ENCODE results near the gene FCRL1. TPM values are rescaled to one million over a fixed set of nuclear protein-coding genes. Genes with fewer than 3 reads are reported as not detected.

FCRL1 gene
- total RNA-seq, 1 experiment from 2014 or later: not detected

DNA sequence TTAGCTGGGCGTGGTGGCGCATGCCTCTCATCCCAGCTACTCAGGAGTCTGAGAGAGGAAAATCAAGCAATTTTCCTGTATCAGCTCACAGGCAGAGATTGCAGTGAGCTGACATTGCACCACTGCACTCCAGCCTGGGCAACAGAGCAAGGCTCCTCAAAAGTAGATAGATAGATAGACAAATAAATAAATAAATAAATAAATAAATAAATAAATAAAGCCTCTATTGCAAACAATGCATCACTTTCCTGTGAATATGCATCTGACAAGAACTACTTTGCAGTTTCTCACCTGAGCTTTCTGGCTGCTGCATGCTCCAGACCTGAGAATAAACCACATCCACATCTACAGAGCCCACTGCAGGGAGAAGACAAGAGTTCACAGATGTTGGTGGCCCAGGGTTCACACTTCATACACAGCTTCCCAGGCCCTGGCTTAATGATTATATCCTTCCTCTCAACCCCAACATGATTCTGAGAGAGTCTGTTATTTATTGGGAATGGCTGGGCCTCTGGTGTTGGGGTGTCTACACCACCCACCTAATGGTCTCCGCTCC is 71.6 kb downstream of the FCRL1 start:
- no peaks in the 10 kb centered on the region for H4K20me1 ChIP-seq (ENCODE audit: control insufficient read depth, insufficient read depth, insufficient read length)
- H2BK120ac ChIP-seq (ENCODE audit: low read depth, low read length, poor library complexity, severe bottlenecking): no peak overlapping the region
- Mint-ChIP-seq H3K36me3 (ENCODE audit: insufficient read depth in 1 of 3, low read depth in 3 of 3) (no peaks in the 10 kb centered on the region), H3K27ac (no peak overlapping the region), H3K4me3 (no peak overlapping the region), H3K9me3 (no peaks in the 10 kb centered on the region), H3K27me3 (ENCODE audit: low read depth) (no peaks in the 10 kb centered on the region; the same call in 1 of the 2 replicates), H3K4me1 (peaks cover 4 to 20% of the 10 kb centered on the region in 2 experiments; a peak in 3 of 4 replicates)
- no peak overlapping the region for H3K23ac ChIP-seq (ENCODE audit: insufficient read length, low read depth, low read length)
- H2AFZ ChIP-seq (ENCODE audit: low read length): no peak overlapping the region
- WGBS (ENCODE audit: extremely low coverage, insufficient read length, low lambda C conversion rate): no CpG with 5 or more reads among the region's 3 CpGs
- H3K79me2 ChIP-seq (ENCODE audit: insufficient read depth, low read length): no peaks in the 10 kb centered on the region
- H2AK5ac ChIP-seq (ENCODE audit: insufficient read length, low read length): no peak overlapping the region
- H3K56ac ChIP-seq (ENCODE audit: insufficient read length, low read depth, low read length): no peak overlapping the region
- no peak overlapping the region for H2BK12ac ChIP-seq (ENCODE audit: insufficient read length, low read depth, low read length)
- H3K23me2 ChIP-seq (ENCODE audit: insufficient read length, low read depth, low read length, poor library complexity, severe bottlenecking): no peaks in the 10 kb centered on the region
- no peak overlapping the region for H3K18ac ChIP-seq (ENCODE audit: insufficient read length, low read depth, low read length)
- TF ChIP-seq CTCF (conservative IDR thresholded peaks at IDR 0.05): no peak
- no peak overlapping the region for H4K8ac ChIP-seq (replicated peaks; ENCODE audit: insufficient read length, low read depth, low read length)
- H3K4me2 ChIP-seq (ENCODE audit: insufficient read depth, insufficient read length, low read length): no peak overlapping the region
- peaks cover 4% of the 10 kb centered on the region; the same call in 1 of the 2 replicates for H3K4me1 ChIP-seq (ENCODE audit: insufficient read depth, low read length)
- no peak overlapping the region for H3K14ac ChIP-seq (ENCODE audit: insufficient read depth, low read length)
- no peak overlapping the region for H2BK20ac ChIP-seq (ENCODE audit: low read depth, low read length, poor library complexity, severe bottlenecking)
- no peak overlapping the region for H2BK5ac ChIP-seq (ENCODE audit: insufficient read length, low read length)
- no peak overlapping the region for H4K5ac ChIP-seq (ENCODE audit: insufficient read length, low read depth, low read length)
- H4K91ac ChIP-seq (ENCODE audit: insufficient read length, low read depth, low read length): no peak overlapping the region
- H3T11ph ChIP-seq (ENCODE audit: low read length): no peak overlapping the region
- no peaks in the 10 kb centered on the region for H3K79me1 ChIP-seq (ENCODE audit: insufficient read depth, low read depth, low read length, poor library complexity, severe bottlenecking)
- H3K9me3 ChIP-seq (ENCODE audit: control insufficient read depth, low read depth, low read length): no peaks in the 10 kb centered on the region
- no peak for DNase-seq
- H2BK15ac ChIP-seq (ENCODE audit: low read depth, low read length): no peak overlapping the region
- no peak overlapping the region for H3K4ac ChIP-seq (ENCODE audit: low read depth, low read length)
- no peak overlapping the region for H3K27ac ChIP-seq (ENCODE audit: insufficient read length, low read depth, low read length)
- H3K27me3 ChIP-seq (ENCODE audit: insufficient read depth, low read length): no peaks in the 10 kb centered on the region
- no peak overlapping the region for H3K9ac ChIP-seq (ENCODE audit: extremely low read depth, insufficient read length, low read length)

Other genes starting within 250 kb of the FCRL1 start
- gene FCRL4, start 222.0 kb downstream of the FCRL1 start, total RNA-seq (2021): not detected in 2 replicates
- gene FCRL3, start 119.4 kb downstream of the FCRL1 start, total RNA-seq (2021): not detected in 2 replicates
- not detected in 2 replicates for gene FCRL2, start 43.0 kb downstream of the FCRL1 start, total RNA-seq (2021)
- not detected in 2 replicates for gene CD5L, start 21.7 kb upstream of the FCRL1 start, total RNA-seq (2021)
- 29.9 and 30.5 TPM in 2 replicates for gene KIRREL1, start 173.5 kb upstream of the FCRL1 start, total RNA-seq (2021)

Measured in H9 (cell line).